SH-SY5Y (cell line): Measurements from ENCODE around the gene NUP188.

Source experiments
- GATA2 ChIP-seq: IDR thresholded peaks from 2 replicates; pipeline ENCODE4 v1.6.1; 2011; ENCODE audit warnings: mild to moderate bottlenecking, low read depth, low read length
- GATA3 ChIP-seq: IDR thresholded peaks from 2 replicates; pipeline ENCODE4 v1.6.1; 2011; ENCODE audit warnings: low read depth, mild to moderate bottlenecking, low read length, moderate library complexity

DNA sequence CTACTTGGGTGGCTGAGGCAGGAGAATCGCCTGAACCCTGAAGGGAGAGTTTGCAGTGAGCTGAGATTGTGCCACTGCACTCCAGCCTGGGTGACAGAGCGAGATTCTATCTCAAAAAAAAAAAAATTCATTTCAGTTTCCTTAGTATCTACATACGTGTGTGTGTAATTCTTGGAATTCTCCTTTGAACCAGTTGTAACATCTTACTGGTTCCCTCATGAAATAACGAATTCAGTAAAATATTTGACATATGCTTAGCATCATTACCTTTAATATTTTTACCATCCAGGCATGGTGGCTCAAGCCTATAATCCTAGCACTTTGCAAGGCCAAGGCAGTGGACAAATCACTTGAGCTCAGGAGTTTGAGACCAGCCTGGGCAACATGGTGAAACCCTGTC, 17.9 kb upstream of the NUP188 start:
- TF ChIP-seq GATA2 (no peak), GATA3 (no peak)
